ENCODE measurements around the gene SFTPB.
A peak's percentile ranks its signal among the peaks of the same experiment; 100 is the strongest.

SFTPB gene

DNA sequence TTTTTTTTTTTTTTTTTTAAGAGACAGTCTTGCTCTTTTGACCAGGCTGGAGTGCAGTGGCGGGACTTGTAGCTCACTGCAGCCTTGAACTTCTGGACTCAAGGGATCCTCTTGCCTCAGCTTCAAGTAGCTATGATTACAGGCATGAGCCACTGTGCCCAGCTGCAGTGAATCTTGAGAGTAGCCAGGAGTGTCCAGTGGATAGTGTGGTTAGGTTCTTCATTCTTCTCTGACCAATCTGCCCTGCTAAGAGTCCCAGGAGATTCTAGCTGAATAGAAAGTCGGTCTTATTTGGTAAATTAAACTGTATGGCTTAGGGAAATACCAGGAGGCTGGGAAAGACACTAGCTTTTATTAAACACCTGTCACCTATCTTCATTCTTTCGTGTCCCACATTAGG is 36.7 kb downstream of the SFTPB start:
- H3K4me1 ChIP-seq (ENCODE audit: low read length), result peaks cover 11% of the 10 kb centered on the region
- no peak overlapping the region for H3K4me3 ChIP-seq (ENCODE audit: low read length)
- no peaks in the 10 kb centered on the region for H3K27me3 ChIP-seq (ENCODE audit: low read depth, low read length)
- H3K4me2 ChIP-seq (ENCODE audit: low read length), result no peak overlapping the region
- H4K20me1 ChIP-seq (ENCODE audit: insufficient read depth, low read length), result no peaks in the 10 kb centered on the region
- peaks cover 12% of the 10 kb centered on the region; the same call in 1 of the 2 replicates for H3K79me2 ChIP-seq (ENCODE audit: low read length)
- H3K9me3 ChIP-seq (ENCODE audit: insufficient read depth, low read length), result no peaks in the 10 kb centered on the region
- H3K36me3 ChIP-seq (replicated peaks; ENCODE audit: low read depth, low read length), result peaks cover 41% of the 10 kb centered on the region
- H2AFZ ChIP-seq (ENCODE audit: low read depth, low read length), result no peak overlapping the region
- TF ChIP-seq EZH2phosphoT487 (IDR thresholded peaks at IDR 0.05; ENCODE audit: low read depth), result no peak
- no peak for TF ChIP-seq CTCF (IDR thresholded peaks at IDR 0.05; ENCODE audit: low read depth, low read length)
- H3K27ac ChIP-seq (ENCODE audit: low read length), result no peak overlapping the region
- no peak overlapping the region for H3K9ac ChIP-seq (ENCODE audit: low read length)

DNA sequence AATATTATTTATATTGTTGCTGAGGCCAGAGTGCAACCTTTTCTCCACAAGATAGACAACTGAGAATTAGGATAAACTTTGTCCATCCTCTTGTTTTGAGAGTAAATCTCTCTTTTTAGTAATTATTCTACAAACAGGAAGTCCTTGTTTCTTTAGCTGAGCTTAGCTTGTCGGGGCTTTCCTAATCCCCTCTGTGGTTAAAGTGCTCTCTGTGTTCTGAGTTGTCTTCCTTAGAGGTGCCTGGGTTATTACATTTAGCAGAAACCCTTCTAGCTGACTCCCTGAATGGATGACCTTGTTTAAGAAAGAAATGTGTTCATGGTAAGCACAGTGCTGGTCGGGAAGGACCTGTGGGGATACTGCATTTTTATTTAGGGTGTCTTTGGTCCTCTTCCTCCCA is 39.3 kb downstream of the SFTPB start:
- peaks cover 41% of the 10 kb centered on the region for H3K36me3 ChIP-seq (replicated peaks; ENCODE audit: low read depth, low read length)
- H3K4me2 ChIP-seq (ENCODE audit: low read length), result peak overlapping the region; percentile 53; the same call in 1 of the 2 replicates
- no peaks in the 10 kb centered on the region for H3K27me3 ChIP-seq (ENCODE audit: low read depth, low read length)
- H4K20me1 ChIP-seq (ENCODE audit: insufficient read depth, low read length), result no peaks in the 10 kb centered on the region
- H3K4me3 ChIP-seq (ENCODE audit: low read length), result no peak overlapping the region
- peaks cover 6% of the 10 kb centered on the region; the same call in 1 of the 2 replicates for H3K79me2 ChIP-seq (ENCODE audit: low read length)
- H3K4me1 ChIP-seq (ENCODE audit: low read length), result peaks cover 11% of the 10 kb centered on the region
- peak overlapping the region; percentile 58 for H3K27ac ChIP-seq (ENCODE audit: low read length)
- no peak overlapping the region for H2AFZ ChIP-seq (ENCODE audit: low read depth, low read length)
- H3K9ac ChIP-seq (ENCODE audit: low read length), result no peak overlapping the region
- TF ChIP-seq EZH2phosphoT487 (IDR thresholded peaks at IDR 0.05; ENCODE audit: low read depth) (no peak), CTCF (IDR thresholded peaks at IDR 0.05; ENCODE audit: low read depth, low read length) (no peak)
- no peaks in the 10 kb centered on the region for H3K9me3 ChIP-seq (ENCODE audit: insufficient read depth, low read length)

GRCh38 chr2:85623991-85624390 is 44.0 kb downstream of the SFTPB start:
- Histone ChIP-seq H3K27ac (ENCODE audit: low read length) (no peak overlapping the region), H3K27me3 (ENCODE audit: low read depth, low read length) (no peaks in the 10 kb centered on the region), H3K4me3 (ENCODE audit: low read length) (no peak overlapping the region), H2AFZ (ENCODE audit: low read depth, low read length) (no peak overlapping the region), H3K9ac (ENCODE audit: low read length) (no peak overlapping the region), H3K4me2 (ENCODE audit: low read length) (no peak overlapping the region), H3K9me3 (ENCODE audit: insufficient read depth, low read length) (no peaks in the 10 kb centered on the region), H3K36me3 (replicated peaks; ENCODE audit: low read depth, low read length) (peaks cover 43% of the 10 kb centered on the region), H3K4me1 (ENCODE audit: low read length) (peaks cover 8% of the 10 kb centered on the region), H3K79me2 (ENCODE audit: low read length) (peaks cover 22% of the 10 kb centered on the region), H4K20me1 (ENCODE audit: insufficient read depth, low read length) (no peaks in the 10 kb centered on the region)
- no peak for TF ChIP-seq EZH2phosphoT487 (IDR thresholded peaks at IDR 0.05; ENCODE audit: low read depth)

GRCh38 chr2:85621338-85621737 is 46.7 kb downstream of the SFTPB start:
- peaks cover 46% of the 10 kb centered on the region for H3K79me2 ChIP-seq (ENCODE audit: low read length)
- H3K27ac ChIP-seq (ENCODE audit: low read length), result no peak overlapping the region
- H3K27me3 ChIP-seq (ENCODE audit: low read depth, low read length), result no peaks in the 10 kb centered on the region
- peaks cover 8% of the 10 kb centered on the region for H3K4me1 ChIP-seq (ENCODE audit: low read length)
- TF ChIP-seq EZH2phosphoT487 (IDR thresholded peaks at IDR 0.05; ENCODE audit: low read depth), result no peak
- TF ChIP-seq CTCF (IDR thresholded peaks at IDR 0.05; ENCODE audit: low read depth, low read length), result no peak
- H3K9me3 ChIP-seq (ENCODE audit: insufficient read depth, low read length), result no peaks in the 10 kb centered on the region
- no peak overlapping the region for H3K9ac ChIP-seq (ENCODE audit: low read length)
- no peak overlapping the region for H2AFZ ChIP-seq (ENCODE audit: low read depth, low read length)
- no peak overlapping the region for H3K4me3 ChIP-seq (ENCODE audit: low read length)
- H4K20me1 ChIP-seq (ENCODE audit: insufficient read depth, low read length), result peaks cover 7% of the 10 kb centered on the region
- no peak overlapping the region for H3K4me2 ChIP-seq (ENCODE audit: low read length)
- peaks cover 44% of the 10 kb centered on the region for H3K36me3 ChIP-seq (replicated peaks; ENCODE audit: low read depth, low read length)
